OCI-LY7 (cell line): Measurements from ENCODE around the gene STAMBP.
"Not testable (repeated sequence)": the region's sequence is repeated elsewhere in the genome, so short reads cannot be mapped to it uniquely, and the experiment has no call there.

ENCODE experiments used
- EZH2phosphoT487 ChIP-seq: fragments of 200-600 bp; sonication (generic); IDR thresholded peaks from 2 replicates; pipeline ENCODE4 v1.6.1; 2018; ENCODE audit warnings: low read depth, borderline replicate concordance, mild to moderate bottlenecking, mixed run types, antibody characterized with exemption, low read length, moderate library complexity, mixed read lengths
- TF ChIP-seq, protein P1 (sequence below): fragments of 200-600 bp; sonication (generic); conservative IDR thresholded peaks from 2 replicates; pipeline ENCODE4 v1.5.1; 2014; ENCODE audit warnings: mild to moderate bottlenecking, antibody characterized with exemption, low read length, moderate library complexity, mixed read lengths

DNA sequence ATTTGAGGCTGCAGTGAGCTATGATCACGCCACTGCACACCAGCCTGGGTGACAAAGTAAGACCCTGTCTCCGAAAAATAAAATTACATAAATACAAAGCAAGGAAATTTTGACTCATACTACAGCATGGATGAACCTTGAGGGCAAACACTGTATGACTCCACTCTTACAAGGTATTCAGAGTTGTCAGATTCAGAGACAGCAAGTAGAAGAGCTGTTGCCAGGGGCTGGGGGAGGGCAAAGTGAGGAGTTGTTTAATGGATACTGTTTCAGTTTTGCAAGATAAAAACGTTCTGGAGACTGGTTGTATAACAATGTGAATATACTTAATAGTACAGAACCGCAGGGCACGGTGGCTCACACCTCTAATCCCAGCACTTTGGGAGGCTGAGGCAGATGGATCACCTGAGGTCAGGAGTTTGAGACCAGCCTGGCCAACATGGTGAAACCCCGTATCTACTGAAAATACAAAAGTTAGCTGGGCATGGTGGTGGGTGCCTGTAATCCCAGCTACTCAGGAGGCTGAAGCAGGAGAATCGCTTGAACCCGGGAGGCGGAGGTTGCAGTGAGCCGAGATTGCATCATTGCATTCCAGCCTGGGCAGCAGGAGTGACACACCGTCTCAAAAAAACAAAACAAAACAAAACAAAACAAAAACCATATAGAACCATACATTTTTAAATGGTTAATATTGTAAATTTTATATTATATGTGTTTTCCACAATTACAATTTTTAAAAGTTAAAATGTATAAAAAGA, 59.0 kb downstream of the STAMBP start:
- TF ChIP-seq, protein P1, sequence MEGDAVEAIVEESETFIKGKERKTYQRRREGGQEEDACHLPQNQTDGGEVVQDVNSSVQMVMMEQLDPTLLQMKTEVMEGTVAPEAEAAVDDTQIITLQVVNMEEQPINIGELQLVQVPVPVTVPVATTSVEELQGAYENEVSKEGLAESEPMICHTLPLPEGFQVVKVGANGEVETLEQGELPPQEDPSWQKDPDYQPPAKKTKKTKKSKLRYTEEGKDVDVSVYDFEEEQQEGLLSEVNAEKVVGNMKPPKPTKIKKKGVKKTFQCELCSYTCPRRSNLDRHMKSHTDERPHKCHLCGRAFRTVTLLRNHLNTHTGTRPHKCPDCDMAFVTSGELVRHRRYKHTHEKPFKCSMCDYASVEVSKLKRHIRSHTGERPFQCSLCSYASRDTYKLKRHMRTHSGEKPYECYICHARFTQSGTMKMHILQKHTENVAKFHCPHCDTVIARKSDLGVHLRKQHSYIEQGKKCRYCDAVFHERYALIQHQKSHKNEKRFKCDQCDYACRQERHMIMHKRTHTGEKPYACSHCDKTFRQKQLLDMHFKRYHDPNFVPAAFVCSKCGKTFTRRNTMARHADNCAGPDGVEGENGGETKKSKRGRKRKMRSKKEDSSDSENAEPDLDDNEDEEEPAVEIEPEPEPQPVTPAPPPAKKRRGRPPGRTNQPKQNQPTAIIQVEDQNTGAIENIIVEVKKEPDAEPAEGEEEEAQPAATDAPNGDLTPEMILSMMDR: not testable (repeated sequence)
- not testable (repeated sequence) for TF ChIP-seq EZH2phosphoT487
